ENCODE measurements around the gene PNPLA6.

Gene PNPLA6

GRCh38 chr19:7595466-7596133 is 60.1 kb downstream of the PNPLA6 start, which contains the start of gene CAMSAP3:
Gene CAMSAP3, plus strand, starts transcription at chr19:7595863. Its CDS starts 140 bp downstream, at chr19:7596003.
- H3K4me3 ChIP-seq (replicated peaks in 1 of 2; ENCODE audit: low read depth in 2 of 2, low read length in 2 of 2), result no peak within 1 kb of the TSS
- DNase-seq (ENCODE audit: low read depth in 2 of 2), result no peak
- TF ChIP-seq, protein P1, sequence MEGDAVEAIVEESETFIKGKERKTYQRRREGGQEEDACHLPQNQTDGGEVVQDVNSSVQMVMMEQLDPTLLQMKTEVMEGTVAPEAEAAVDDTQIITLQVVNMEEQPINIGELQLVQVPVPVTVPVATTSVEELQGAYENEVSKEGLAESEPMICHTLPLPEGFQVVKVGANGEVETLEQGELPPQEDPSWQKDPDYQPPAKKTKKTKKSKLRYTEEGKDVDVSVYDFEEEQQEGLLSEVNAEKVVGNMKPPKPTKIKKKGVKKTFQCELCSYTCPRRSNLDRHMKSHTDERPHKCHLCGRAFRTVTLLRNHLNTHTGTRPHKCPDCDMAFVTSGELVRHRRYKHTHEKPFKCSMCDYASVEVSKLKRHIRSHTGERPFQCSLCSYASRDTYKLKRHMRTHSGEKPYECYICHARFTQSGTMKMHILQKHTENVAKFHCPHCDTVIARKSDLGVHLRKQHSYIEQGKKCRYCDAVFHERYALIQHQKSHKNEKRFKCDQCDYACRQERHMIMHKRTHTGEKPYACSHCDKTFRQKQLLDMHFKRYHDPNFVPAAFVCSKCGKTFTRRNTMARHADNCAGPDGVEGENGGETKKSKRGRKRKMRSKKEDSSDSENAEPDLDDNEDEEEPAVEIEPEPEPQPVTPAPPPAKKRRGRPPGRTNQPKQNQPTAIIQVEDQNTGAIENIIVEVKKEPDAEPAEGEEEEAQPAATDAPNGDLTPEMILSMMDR (IDR thresholded peaks at IDR 0.05; ENCODE audit: low read depth, low read length), result no peak

DNA sequence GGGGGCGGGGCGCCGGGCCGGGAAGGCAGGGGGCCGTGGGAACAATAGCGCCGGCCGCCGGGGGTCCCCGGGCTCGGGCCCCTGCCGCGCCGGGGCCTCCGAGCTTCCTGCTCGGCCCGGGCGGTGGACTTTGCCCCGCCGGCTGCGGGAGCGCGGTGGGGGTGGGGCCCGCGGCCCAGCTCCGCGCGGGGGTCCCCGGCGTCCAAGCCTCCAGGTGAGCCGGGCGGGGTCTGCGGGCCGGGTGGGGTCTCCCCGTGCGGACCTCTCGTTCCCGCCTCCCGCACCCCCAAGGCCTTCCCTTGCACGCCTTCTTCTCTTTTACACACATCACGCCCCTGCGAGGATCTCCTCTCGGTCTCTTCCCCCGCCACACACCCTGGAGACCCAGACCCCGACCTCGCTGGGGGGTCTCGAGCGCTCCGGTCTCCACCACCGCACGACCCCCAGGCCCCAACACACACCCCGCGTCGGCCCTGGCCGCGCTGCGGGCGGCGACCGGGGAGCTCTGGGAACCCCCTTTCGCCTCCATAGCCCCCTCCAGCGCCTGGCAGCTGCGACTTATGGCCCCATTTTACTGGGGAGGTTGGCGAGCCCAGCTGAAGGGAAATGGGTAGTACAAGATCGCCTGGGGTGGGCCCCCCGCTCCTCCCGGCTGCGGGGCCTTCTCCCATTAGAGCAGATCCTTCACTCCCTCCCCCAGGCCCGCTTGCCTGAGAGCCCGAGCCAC is 60.9 kb downstream of the PNPLA6 start:
- no peak overlapping the region for H3K4me3 ChIP-seq (replicated peaks in 1 of 2; ENCODE audit: low read depth in 2 of 2, low read length in 2 of 2)
- TF ChIP-seq, protein P1 (IDR thresholded peaks at IDR 0.05; ENCODE audit: low read depth, low read length), result no peak

DNA sequence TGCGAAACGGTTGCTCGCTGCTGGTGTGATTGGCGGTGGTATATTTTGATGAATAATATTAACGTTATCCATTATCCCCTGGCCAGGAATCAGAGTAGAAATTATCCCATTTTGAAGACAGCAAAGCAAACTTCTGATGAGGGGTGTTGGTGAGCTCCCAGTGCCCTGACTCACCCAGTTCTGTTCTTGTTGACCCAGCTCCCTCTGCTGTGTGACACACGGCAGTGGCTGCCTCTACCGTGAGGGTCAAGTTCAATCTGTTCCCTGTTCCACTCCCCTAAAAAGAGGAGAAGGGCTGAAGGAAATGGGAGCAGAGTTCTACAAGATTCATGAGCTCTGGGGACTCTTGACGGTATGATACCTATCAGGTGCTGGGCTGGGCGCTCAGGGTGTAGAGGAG is 62.2 kb downstream of the PNPLA6 start:
- TF ChIP-seq, protein P1 (IDR thresholded peaks at IDR 0.05; ENCODE audit: low read depth, low read length), result no peak
- no peak for DNase-seq (ENCODE audit: low read depth in 2 of 2)
- no peak overlapping the region for H3K4me3 ChIP-seq (replicated peaks in 1 of 2; ENCODE audit: low read depth in 2 of 2, low read length in 2 of 2)

More for the DNA sequence above, 60.9 kb downstream of the PNPLA6 start:
- DNase-seq (ENCODE audit: low read depth in 2 of 2), result no peak

DNA sequence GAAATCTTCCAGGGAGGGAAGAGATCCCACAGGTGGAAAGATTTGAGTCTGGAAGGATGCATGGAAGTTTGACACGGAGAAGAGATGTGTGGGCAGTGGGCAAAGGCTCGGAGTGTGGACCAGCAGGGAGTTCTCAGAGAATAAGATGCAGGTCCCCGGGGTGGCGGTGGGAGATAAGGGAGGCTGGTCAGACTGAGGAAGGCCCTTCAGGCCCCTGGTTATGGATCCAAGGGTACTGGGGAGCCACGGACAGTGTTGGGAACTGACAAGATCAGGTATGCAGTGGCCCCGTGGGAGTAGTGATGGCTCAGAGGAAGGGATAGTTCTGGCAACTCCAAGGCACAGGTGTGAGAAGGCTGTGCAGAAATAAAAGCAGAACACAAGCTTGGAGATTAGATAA is 62.7 kb downstream of the PNPLA6 start:
- TF ChIP-seq, protein P1 (IDR thresholded peaks at IDR 0.05; ENCODE audit: low read depth, low read length), result no peak

GRCh38 chr19:7600721-7601120 is 65.2 kb downstream of the PNPLA6 start:
- no peak for DNase-seq (ENCODE audit: low read depth in 2 of 2)
- H3K4me3 ChIP-seq (replicated peaks in 1 of 2; ENCODE audit: low read depth in 2 of 2, low read length in 2 of 2), result no peak overlapping the region
- TF ChIP-seq, protein P1 (IDR thresholded peaks at IDR 0.05; ENCODE audit: low read depth, low read length), result no peak

More for the DNA sequence above, 62.7 kb downstream of the PNPLA6 start:
- H3K4me3 ChIP-seq (replicated peaks in 1 of 2; ENCODE audit: low read depth in 2 of 2, low read length in 2 of 2), result no peak overlapping the region
- DNase-seq (ENCODE audit: low read depth in 2 of 2), result no peak

- TF ChIP-seq, protein P1 (IDR thresholded peaks at IDR 0.05; ENCODE audit: low read depth, low read length), result no peak
- peak in 1 of 2 donors; percentile 57 for DNase-seq (ENCODE audit: low read depth in 2 of 2)
These were observed 66.9 kb downstream of the PNPLA6 start for GRCh38 chr19:7602240-7602934.

More at GRCh38 chr19:7602240-7602934, 66.9 kb downstream of the PNPLA6 start:
- H3K4me3 ChIP-seq (replicated peaks in 1 of 2; ENCODE audit: low read depth in 2 of 2, low read length in 2 of 2), result no peak overlapping the region
